ENCODE data around the gene PTAR1. TPM values are rescaled to one million over a fixed set of nuclear protein-coding genes. Genes with fewer than 3 reads are reported as not detected.
A peak's percentile ranks its signal among the peaks of the same experiment; 100 is the strongest.

PTAR1 gene
- total and polyA plus RNA-seq, 4 experiments from 2014 or later, result 11.0 to 80.0 (median 47.0) TPM

- Mint-ChIP-seq H3K4me3 (peak overlapping the region; percentile 74 to 84 (median 79)), H3K4me1 (peaks cover 12 to 29% (median 18%) of the 10 kb centered on the region in 4 donors), H3K36me3 (no peaks in the 10 kb centered on the region), H3K9me3 (no peaks in the 10 kb centered on the region), H3K27me3 (peaks cover 12 to 20% of the 10 kb centered on the region in 2 donors), H3K27ac (peak overlapping the region in 1 of 7 donors; percentile 22)
- no peaks in the 10 kb centered on the region for H3K9me3 ChIP-seq (ENCODE audit: control insufficient read depth in 1 of 2, low read length in 2 of 2)
- peaks cover 12% of the 10 kb centered on the region for H3K4me1 ChIP-seq (ENCODE audit: insufficient read depth, low read length)
- intact Hi-C loops (cut with micrococcal nuclease), result loop anchor here (10.0 kb wide), 1 partner anchor 743 kb away; the partner anchor contains the start of gene KLF9
- no peak overlapping the region for H3K27ac ChIP-seq (ENCODE audit: low read depth, low read length)
- H3K4me3 ChIP-seq (ENCODE audit: low read length in 2 of 2), result peak overlapping the region in 1 of 2 donors; percentile 29
- peaks cover 6% of the 10 kb centered on the region for H3K27me3 ChIP-seq (ENCODE audit: insufficient read depth, low read length)
- H3K36me3 ChIP-seq (ENCODE audit: insufficient read depth, low read length), result no peaks in the 10 kb centered on the region
- ChIA-PET POLR2A (ENCODE audit: partially characterized antibody) (interaction anchor here (1.6 kb wide), 1 partner anchor 88 kb away, joined by 9 read pairs; the partner anchor contains the start of gene PTAR1), CTCF (ENCODE audit: partially characterized antibody) (interaction anchor here (1.7 to 2.1 kb wide), 2 partner anchors 9 to 247 kb away, joined by 8 to 11 read pairs; no protein-coding TSS in a partner anchor)
- DNase-seq, result no peak
Observed at GRCh38 chr9:69671311-69671878, 88.4 kb downstream of the PTAR1 start.

GRCh38 chr9:69667306-69667705 is 92.5 kb downstream of the PTAR1 start:
- H3K27ac ChIP-seq (ENCODE audit: low read depth, low read length), result no peak overlapping the region

GRCh38 chr9:69660304-69660703 is 99.5 kb downstream of the PTAR1 start:
- H3K4me1 Mint-ChIP-seq, result no peaks in the 10 kb centered on the region
- no peak for DNase-seq
- H3K36me3 Mint-ChIP-seq, result no peaks in the 10 kb centered on the region
- ChIA-PET CTCF (ENCODE audit: partially characterized antibody) (no interaction called here), POLR2A (ENCODE audit: partially characterized antibody) (no interaction called here)
- peaks cover 3 to 4% of the 10 kb centered on the region in 2 donors for H3K27me3 Mint-ChIP-seq
- Histone ChIP-seq H3K9me3 (ENCODE audit: control insufficient read depth in 1 of 2, low read length in 2 of 2) (no peaks in the 10 kb centered on the region), H3K4me1 (ENCODE audit: insufficient read depth, low read length) (no peaks in the 10 kb centered on the region), H3K27me3 (ENCODE audit: insufficient read depth, low read length) (no peaks in the 10 kb centered on the region), H3K27ac (ENCODE audit: low read depth, low read length) (no peak overlapping the region), H3K4me3 (ENCODE audit: low read length in 2 of 2) (no peak overlapping the region), H3K36me3 (ENCODE audit: insufficient read depth, low read length) (no peaks in the 10 kb centered on the region)
- no peak overlapping the region for H3K27ac Mint-ChIP-seq
- intact Hi-C loops (cut with micrococcal nuclease), result no loop called here
- H3K9me3 Mint-ChIP-seq, result no peaks in the 10 kb centered on the region
- no peak overlapping the region for H3K4me3 Mint-ChIP-seq

More at GRCh38 chr9:69667306-69667705, 92.5 kb downstream of the PTAR1 start:
- H3K27me3 ChIP-seq (ENCODE audit: insufficient read depth, low read length), result peaks cover 6% of the 10 kb centered on the region
- no peak overlapping the region for H3K27ac Mint-ChIP-seq
- no peaks in the 10 kb centered on the region for H3K9me3 ChIP-seq (ENCODE audit: control insufficient read depth in 1 of 2, low read length in 2 of 2)
- ChIA-PET CTCF (ENCODE audit: partially characterized antibody) (no interaction called here), POLR2A (ENCODE audit: partially characterized antibody) (no interaction called here)
- no peaks in the 10 kb centered on the region for H3K36me3 ChIP-seq (ENCODE audit: insufficient read depth, low read length)
- no peaks in the 10 kb centered on the region for H3K9me3 Mint-ChIP-seq
- no peak for DNase-seq
- intact Hi-C loops (cut with micrococcal nuclease), result no loop called here
- peaks cover 11 to 15% of the 10 kb centered on the region in 2 donors for H3K27me3 Mint-ChIP-seq
- no peak overlapping the region for H3K4me3 Mint-ChIP-seq
- no peaks in the 10 kb centered on the region for H3K36me3 Mint-ChIP-seq
- peaks cover 6% of the 10 kb centered on the region for H3K4me1 ChIP-seq (ENCODE audit: insufficient read depth, low read length)
- H3K4me3 ChIP-seq (ENCODE audit: low read length in 2 of 2), result no peak overlapping the region
- peaks cover 0 to 11% (median 6%) of the 10 kb centered on the region in 4 donors for H3K4me1 Mint-ChIP-seq

Other genes with a start within 250 kb of the PTAR1 start
- under 1 TPM; 0.83 to 0.90 TPM for gene APBA1, start 87.6 kb downstream of the PTAR1 start, total RNA-seq
- 1 to 10 TPM in 1 of 2 donors, not detected in 1; 2.0 TPM for gene APBA1, start 87.6 kb downstream of the PTAR1 start, polyA plus RNA-seq
- not detected for gene CFAP95, start 60.8 kb upstream of the PTAR1 start, total RNA-seq
- gene CFAP95, start 60.8 kb upstream of the PTAR1 start, polyA plus RNA-seq, result not detected